Stimulated activated CD8-positive, alpha-beta memory T cell treated with anti-CD3 and anti-CD28 coated beads, Interleukin-12 subunit alpha, Interleukin-12 subunit beta, amount 100 ng/mL, for 24 hours (primary cell): ENCODE results near the gene SLC25A5.
A peak's percentile ranks its signal among the peaks of the same experiment; 100 is the strongest.
"Not testable (repeated sequence)": the region's sequence is repeated elsewhere in the genome, so short reads cannot be mapped to it uniquely, and the experiment has no call there.

Experiments
- DNase-seq: peaks from one replicate; pipeline ENCODE4 v3.0.0-alpha.2; 2020; ENCODE audit errors: extremely low read depth

Gene SLC25A5

DNA sequence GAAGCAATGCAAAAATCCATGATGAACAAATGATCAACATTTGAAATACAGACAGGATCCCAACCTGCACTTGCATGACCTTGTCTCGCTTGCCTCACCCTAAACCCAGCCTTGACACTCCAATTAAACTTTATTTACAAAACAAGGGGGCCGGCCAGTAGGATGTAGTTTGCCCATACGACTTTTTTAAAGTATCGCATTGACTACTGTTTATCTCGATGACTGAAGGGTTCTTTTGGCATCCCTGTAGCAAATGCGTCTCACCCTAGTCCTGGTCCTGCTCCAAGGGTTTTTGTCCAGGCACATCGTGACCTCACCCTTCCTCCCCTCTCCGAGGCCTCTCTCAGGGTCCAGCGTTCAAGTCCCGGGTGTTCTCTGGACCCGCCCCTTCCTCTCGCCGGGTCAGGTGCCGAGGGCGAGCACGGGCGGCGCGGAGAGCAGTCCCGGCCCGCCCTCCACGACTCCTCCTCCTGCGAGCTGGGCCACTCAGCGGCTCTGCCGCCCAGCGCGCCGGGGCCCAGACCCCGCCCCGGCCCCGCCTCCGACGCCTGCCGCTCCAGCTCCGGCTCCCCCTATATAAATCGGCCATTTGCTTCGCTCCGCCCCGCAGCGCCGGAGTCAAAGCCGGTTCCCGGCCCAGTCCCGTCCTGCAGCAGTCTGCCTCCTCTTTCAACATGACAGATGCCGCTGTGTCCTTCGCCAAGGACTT lies at the start of gene SLC25A5:
Gene SLC25A5 (plus strand): TSS at position 603 of the 709 bp plus-strand sequence. CDS start 72 bp downstream, at position 675.
- DNase-seq: peak; percentile 57

GRCh38 chrX:119419146-119419545 lies 49.1 kb upstream of the SLC25A5 start:
- DNase-seq: no peak

DNA sequence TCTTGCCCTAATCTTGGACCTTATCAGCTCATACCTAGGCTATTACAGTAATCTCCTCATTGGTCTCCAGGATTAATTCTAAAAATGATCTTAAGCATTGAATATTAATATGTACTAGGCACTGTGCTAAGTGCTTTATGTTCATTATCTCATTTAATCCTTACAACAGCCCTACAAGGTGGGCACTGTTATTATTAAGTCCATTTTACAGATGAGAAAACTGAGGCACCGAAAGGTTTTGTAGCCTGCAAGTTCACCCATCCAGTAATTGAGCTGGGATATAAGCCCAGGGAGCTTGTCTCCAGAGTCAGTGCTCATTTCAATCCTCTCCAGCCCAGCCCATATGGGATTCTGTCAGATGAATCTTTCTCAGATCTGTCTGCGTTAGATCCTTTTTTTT lies 48.3 kb upstream of the SLC25A5 start:
- DNase-seq: no peak

- DNase-seq: no peak
These were observed 47.1 kb upstream of the SLC25A5 start for GRCh38 chrX:119421016-119421705.

GRCh38 chrX:119423631-119424030 lies 44.6 kb upstream of the SLC25A5 start:
- no peak for DNase-seq

- DNase-seq: no peak
These were observed 43.2 kb upstream of the SLC25A5 start for GRCh38 chrX:119424999-119425398.

- no peak for DNase-seq
These were observed 41.0 kb upstream of the SLC25A5 start for GRCh38 chrX:119427024-119427794.

GRCh38 chrX:119427795-119428185 lies 40.5 kb upstream of the SLC25A5 start:
- DNase-seq: no peak

GRCh38 chrX:119429471-119429870 lies 38.8 kb upstream of the SLC25A5 start:
- no peak for DNase-seq

DNA sequence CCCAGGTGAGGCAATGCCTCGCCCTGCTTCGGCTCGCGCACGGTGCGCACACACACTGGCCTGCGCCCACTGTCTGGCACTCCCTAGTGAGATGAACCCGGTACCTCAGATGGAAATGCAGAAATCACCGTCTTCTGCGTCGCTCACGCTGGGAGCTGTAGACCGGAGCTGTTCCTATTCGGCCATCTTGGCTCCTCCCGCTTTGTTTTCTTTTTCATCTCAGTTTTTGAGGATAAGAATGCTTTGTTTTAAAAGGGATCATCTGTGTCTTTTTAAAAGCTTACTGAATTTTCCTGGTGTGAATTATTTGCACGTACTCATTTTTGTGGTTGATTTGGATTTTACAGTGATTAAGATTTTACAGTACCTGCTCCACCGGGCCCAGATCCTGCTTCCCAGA lies 26.9 kb upstream of the SLC25A5 start:
- DNase-seq: not testable (repeated sequence)

GRCh38 chrX:119442286-119442685 lies 26.0 kb upstream of the SLC25A5 start:
- DNase-seq: no peak

GRCh38 chrX:119453202-119453601 lies 15.0 kb upstream of the SLC25A5 start:
- DNase-seq: no peak

DNA sequence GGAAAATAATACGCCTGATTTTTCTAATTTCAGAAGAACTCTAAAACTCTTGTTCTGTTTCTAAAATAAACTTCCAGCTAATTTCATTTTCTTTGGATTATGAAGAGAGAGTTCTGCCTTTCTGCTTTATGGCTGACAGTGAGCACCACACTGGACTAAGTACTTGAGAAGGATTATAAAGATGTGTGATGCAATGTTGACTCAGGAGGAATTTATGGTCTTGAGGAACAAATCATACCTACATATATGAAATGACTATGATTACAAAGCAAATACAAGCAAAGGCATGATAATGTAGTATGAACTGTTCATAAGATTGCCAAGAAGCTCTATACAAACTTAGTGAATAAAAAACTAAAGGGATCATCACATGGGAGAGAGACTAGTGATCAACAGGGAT lies 13.0 kb upstream of the SLC25A5 start:
- no peak for DNase-seq

- no peak for DNase-seq
These were observed 9.1 kb upstream of the SLC25A5 start for GRCh38 chrX:119459181-119459580.

DNA sequence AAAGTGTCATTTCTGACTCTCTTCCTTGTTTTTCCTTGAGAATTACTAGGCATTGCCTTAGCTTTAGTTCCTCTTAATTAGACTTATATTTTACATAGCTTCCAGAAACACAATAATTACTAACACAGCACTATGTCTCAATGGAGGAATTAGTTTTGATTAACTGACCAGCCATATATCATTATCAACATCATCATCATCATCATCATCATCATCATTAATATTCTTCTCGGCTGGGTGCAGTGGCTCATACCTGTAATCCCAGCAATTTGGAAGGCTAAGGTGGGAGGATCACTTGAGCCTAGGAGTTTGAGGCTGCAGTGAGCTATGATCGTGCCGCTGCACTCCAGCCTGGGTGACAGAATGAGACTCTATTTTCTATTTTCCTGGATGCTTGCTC lies 2.7 kb upstream of the SLC25A5 start:
- DNase-seq: no peak

- no peak for DNase-seq
These were observed 1.3 kb upstream of the SLC25A5 start for GRCh38 chrX:119466970-119467369.

DNA sequence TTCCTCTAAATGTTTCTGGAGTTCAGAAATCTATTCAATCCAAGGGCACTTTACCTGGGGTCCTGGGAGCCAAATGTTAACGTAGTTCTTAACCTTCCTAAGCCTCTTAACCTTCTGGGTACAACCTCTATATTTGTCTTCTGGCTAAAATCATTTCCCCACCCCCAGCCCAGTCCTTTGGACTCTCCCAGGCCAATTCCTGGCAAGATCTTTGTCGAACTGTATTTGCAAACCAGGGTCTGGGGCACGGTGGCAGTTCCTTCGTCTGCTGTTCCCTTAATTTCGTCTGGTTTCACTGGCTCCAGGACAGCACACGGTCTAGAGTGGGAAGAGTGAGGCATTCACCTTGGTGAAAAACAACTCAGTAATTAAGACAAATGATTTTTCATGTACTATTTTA lies 811 bp upstream of the SLC25A5 start:
- DNase-seq: no peak

DNA sequence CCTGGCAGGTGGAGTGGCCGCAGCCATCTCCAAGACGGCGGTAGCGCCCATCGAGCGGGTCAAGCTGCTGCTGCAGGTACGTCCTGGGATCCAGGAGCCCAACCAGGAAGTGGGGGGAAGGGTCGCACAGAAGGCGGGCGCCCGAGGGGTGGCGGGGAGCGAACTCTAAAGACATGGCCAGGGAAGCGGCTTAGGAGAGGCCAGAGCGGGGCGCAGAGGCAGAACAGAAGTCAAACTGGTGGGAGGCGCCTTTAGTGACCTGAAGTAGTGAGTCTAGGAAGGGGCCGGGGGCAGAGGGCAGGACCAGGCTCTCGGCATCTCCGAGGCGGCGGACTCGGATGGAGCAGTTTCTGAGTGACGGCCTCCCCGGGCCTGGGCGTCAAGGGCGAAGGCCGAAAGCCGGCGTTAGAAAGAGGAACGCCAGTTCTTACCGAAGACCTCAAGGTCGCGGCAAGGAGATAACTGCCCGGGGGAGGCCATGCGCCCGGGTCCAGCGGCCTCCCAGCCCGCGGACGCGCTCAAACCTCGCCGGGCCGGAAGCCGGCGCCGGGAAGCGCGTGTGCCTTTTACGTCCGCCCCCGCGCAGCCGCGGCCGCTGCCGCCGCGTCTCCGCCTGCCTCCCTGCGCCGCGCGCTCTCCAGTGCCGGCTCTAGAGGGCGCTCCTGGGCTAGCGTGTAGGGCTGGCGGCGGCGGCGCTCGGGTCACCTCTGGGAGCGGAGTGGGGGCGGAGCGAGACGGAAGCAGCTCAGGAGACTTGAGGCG lies 488 bp downstream of the SLC25A5 start:
- DNase-seq: peak; percentile 55

GRCh38 chrX:119469313-119469635 lies 1.0 kb downstream of the SLC25A5 start:
- no peak for DNase-seq

DNA sequence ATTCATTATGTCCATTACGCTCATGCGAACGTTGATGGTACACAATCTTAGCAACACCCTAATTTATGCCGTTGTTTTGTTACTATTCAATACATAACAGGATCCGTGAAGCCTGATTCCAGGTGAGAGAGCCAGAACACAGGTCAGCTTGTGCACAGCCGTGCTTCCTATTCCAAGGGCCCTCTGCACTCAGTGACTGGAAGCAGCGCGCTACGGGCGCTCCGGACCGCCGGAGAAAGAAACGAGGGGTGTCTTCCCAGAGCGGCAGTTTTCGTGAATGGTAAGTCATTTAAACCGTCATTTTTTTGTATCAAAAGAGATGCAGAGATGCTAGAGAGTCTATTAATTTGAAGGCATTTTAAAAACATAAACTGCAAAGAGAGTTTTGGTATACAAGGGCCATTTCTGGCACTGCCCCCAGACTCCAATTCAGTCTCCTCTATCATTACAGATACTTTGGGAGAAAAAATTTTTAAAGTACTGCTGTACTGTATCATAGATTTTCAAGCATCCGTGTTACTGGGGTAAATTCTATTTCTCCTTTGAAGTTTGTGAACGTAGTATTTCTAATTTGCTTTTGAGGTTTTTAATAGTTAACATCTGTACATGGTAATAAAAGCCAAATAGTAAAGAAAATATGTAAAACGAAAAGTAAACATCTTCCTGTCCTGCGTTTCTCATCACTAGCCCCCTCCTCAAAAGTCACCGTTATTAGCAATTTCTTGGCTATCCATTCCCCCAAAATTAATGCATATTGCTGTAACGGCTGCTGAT lies 6.6 kb downstream of the SLC25A5 start:
- DNase-seq: no peak

- DNase-seq: no peak
These were observed 7.3 kb downstream of the SLC25A5 start for GRCh38 chrX:119475389-119476101.
